GM06990 (cell line): ENCODE measurements around the gene GLIS1.

Source experiments
- DNase-seq: peaks from one replicate; pipeline ENCODE4 v3.0.0-alpha.2; 2011; ENCODE audit not compliant: insufficient read length; ENCODE audit errors: extremely low read depth
- H3K27me3 ChIP-seq: replicated peaks from 2 replicates; pipeline ENCODE4 v1.6.0; 2011; ENCODE audit warnings: low read length; ENCODE audit not compliant: control insufficient read depth, insufficient read depth
- H3K36me3 ChIP-seq: 2 replicates; pipeline ENCODE4 v1.5.1; 2011; ENCODE audit warnings: low read length; ENCODE audit not compliant: control insufficient read depth, insufficient read depth
- H3K4me3 ChIP-seq: replicated peaks from 2 replicates; pipeline ENCODE4 v1.5.1; 2011; ENCODE audit warnings: low read depth, mild to moderate bottlenecking, control low read depth, low read length
- CTCF ChIP-seq: IDR thresholded peaks from 2 replicates; pipeline ENCODE4 v1.5.1; 2011; ENCODE audit warnings: low read length, control low read depth, mild to moderate bottlenecking, inconsistent platforms; ENCODE audit not compliant: insufficient read depth, poor library complexity, severe bottlenecking

Gene GLIS1

DNA sequence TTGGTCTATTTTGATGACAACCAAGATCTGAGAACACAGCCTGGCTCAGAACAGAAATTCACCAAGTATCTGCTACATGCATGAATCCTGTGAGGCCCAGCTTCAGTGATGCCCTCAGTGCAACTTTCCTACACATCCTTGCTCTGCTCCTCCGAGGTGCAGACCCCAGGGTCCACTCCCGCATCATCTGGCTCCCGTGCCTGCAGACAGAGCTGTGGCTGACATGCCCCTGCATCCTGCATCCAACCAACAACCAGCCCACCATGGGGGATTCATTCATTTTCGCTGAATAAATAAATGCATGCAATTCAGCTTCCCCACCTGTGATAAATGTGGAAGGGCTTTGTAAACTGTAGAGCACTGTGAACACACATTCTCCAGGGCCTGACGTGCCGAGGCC lies 112.3 kb downstream of the GLIS1 start:
- Histone ChIP-seq H3K27me3 (no peaks in the 10 kb centered on the region; the same call in none of the 2 replicates), H3K4me3 (no peak overlapping the region), H3K36me3 (no peaks in the 10 kb centered on the region)
- no peak for TF ChIP-seq CTCF
- no peak for DNase-seq

DNA sequence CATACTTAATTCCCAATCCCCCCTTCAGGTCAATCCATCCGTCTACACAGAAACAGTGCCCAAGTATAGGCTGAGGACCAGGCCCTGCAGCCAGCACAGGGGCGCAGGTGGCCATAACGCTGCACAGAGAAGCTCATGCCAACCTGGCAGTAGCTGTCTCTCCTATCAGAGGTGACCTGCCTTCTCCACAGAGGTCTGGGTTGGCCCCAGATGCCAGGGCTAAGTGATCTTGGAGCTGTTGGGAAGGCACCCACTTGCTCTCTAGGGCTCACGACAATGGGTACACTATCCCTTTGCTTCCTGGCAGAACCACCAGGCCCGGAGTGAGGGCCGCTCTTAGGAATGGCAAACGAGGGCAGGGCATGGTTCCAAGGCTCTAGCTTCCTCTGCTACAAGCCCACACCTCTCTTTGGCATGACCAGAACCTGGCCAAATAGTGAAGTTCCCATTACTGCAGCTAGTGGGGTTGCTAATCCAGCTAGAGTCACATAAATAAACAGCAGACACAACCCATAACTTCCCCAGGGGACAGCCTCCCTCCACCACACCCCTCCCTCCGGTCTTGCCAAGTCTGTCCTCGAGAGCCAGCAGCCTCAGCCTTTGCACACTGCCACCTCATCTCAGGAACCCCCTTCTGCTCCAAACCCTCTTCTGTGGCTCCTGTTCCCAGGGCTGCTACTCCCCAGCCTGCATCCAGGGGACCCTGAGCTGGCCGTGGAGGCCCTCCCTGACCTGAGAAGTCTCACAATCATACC lies 113.0 kb downstream of the GLIS1 start:
- Histone ChIP-seq H3K4me3 (no peak overlapping the region), H3K36me3 (no peaks in the 10 kb centered on the region), H3K27me3 (no peaks in the 10 kb centered on the region; the same call in none of the 2 replicates)
- DNase-seq, result no peak
- TF ChIP-seq CTCF, result no peak

DNA sequence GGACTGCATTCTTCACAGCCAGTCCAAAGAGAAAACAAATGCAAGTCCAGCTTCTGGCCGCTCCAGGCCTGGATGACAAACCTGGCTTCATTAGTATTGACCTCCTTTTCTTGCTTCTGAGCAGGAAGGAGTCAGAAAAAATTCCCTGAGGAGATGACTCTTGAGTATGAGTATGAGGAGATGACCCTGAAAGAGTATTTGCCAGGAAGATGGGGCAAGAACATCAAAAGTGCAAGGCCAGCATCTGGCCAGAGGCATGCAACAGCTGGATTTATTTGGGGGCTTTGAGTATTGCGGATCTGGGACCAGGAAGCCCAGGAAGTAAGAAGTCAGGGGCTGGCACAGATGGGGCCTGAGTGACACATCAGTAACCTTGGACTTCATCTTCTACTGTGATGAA lies 113.9 kb downstream of the GLIS1 start:
- no peak for TF ChIP-seq CTCF
- DNase-seq, result no peak
- H3K36me3 ChIP-seq, result no peaks in the 10 kb centered on the region
- no peak overlapping the region for H3K4me3 ChIP-seq
- no peaks in the 10 kb centered on the region; the same call in none of the 2 replicates for H3K27me3 ChIP-seq

DNA sequence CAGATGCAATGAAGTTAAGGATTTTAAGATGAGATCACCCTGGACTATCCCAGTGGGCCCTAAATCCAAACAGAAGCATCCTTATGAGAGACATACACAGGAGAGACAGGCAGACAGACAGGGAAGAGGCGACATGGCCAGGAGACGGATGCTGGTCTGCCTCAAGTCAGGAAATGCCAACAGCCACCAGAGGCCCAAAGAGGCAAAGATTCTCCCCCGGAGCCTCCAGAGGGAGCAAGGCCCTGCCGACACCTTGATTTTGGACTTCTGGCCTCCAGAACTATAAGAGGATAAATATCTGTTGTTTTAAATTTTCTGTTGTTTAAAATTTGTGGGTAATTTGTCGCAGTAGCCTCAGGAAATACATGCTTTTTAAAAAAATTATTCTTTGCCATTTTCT lies 116.4 kb downstream of the GLIS1 start:
- no peak for DNase-seq
- Histone ChIP-seq H3K4me3 (no peak overlapping the region), H3K27me3 (no peaks in the 10 kb centered on the region; the same call in none of the 2 replicates), H3K36me3 (no peaks in the 10 kb centered on the region)
- TF ChIP-seq CTCF, result no peak

DNA sequence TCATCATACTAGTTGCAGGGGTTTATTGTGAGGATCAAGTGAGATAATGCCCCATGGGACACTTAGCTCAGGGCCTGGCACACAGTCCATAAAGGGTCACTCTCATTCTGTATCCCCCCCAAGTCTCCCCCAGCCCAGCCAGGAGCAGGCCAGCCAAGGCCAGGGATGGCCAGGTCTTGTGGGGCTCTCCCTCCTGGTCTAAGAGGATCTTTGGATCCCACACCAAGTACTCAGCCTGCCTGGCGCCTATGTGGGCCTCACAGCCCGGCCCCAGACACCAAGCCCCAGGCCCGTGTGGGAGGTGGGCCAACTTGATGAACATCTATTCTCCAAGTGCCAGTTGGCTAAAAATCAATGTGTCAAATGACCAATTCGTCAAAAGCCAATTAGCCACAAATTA lies 117.8 kb downstream of the GLIS1 start:
- TF ChIP-seq CTCF, result no peak
- no peaks in the 10 kb centered on the region; the same call in none of the 2 replicates for H3K27me3 ChIP-seq
- no peaks in the 10 kb centered on the region for H3K36me3 ChIP-seq
- DNase-seq, result no peak
- no peak overlapping the region for H3K4me3 ChIP-seq
